Mucosa of gallbladder (tissue), 1 donor: Measurements from ENCODE around the gene FANCC. TPM values are rescaled to one million over a fixed set of nuclear protein-coding genes. Genes with fewer than 3 reads are reported as not detected.

Experiments used
- DNase-seq: peaks from one replicate; pipeline ENCODE4 v3.0.0-alpha.2; 2020; ENCODE audit warnings: low spot score
- total RNA-seq: library from RNA; stranded (reverse); gene quantifications from one replicate; pipeline ENCODE4 v1.2.1, GENCODE V29; 2021
- donor health status: DM: no; HTN: no; CAD: no.

FANCC gene
- total RNA-seq, 1 donor from 2014 or later = 18.9 TPM

DNA sequence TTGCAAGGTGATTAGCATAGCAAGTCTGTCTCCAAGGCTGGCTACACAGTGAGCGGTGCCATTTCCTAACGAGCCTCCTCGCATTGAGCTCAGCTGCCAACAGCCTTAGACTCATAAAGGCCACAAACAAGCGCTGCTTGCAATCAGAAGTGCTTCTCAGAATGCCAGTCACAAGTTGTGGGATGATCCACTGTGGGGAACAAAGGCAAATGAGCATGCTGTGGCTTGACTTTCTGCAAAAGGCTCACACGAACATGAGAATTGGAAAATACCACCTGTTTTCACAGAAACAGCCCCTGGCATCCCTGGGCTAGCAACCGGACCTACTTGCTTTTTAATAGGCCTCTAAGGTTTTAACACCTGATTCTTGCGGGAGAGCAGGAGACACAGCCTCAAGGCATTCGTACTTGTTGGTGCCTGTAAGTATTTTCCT, 215.5 kb downstream of the FANCC start:
- no peak for DNase-seq

DNA sequence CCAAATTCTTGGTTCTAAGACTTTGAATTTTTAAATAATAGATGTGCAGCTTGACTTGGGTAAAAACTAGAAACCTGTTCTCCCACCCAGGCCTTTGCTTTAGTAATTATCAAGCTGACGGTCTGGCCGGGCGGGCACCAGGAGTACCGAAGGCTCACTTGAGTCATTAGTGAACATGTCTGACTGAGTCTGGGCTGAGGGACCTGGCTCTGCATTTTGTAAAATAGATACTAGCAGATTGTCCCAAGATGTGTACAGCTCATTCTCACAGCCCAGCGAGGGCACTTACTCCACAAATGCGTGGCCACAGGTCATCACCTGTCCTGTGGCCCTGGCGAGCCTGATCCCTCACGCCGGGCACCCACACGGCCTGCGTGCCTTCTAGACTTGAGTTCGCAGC, 216.2 kb downstream of the FANCC start:
- no peak for DNase-seq

DNA sequence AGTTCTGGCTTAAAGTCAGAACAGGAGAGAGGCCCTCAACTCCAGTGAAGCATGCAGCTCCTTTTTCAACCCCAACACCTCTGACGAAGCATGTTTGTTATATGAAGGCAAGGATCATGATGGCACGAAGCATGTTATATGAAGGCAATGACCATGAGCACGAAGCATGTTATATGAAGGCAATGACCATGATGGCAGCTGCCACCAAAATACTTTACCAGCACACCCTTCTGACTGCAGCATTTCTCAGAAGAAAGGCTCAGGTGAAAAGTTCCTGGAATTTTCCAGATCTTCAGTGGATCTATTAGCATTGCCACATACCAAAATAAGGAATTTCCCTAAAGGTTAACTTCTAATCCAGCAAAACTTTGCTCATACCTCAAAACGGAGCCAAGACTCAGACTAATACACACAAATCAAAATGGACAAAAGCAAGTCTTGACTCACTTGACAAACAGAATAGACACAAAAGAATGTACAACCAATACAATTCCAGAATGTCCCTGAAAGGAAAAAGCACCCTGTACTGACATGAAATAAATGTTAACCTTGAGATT, 217.4 kb downstream of the FANCC start:
- no peak for DNase-seq

DNA sequence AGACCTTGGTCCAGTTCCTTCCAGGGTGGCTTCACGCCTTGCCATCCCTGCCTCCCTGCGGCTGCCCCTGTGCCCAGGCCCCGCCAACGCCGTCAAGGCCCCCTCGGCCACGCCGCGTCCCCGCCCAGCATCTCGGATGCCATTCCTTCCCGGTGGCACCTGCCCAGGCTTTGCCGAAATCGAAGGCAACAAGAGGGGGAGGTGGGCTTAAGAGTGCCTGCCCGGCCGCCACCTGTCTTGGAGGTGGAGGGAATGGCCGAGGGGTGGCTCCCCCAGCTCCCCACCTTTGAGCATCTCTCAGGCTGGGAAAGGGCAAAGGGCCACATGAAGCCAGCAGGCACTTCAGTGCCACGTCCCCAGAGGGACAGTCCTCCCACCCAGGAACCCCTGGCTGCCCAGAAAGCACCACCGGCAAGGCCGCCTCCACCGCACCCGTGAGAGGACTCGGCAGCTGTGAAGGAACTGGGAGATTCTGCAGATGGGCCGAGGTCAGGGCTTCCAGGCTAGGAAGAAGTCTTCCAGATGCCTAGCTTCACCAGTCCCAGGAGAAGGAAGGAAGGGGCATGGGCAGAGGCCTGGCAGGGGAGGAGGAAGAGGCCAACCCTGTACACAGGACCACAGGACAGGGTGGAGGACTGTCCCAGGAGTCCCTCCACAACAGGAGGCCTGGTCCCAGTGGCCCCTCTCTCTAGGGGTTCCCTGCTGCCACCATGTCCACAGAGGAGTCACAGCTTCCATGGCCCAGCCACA, 218.0 kb downstream of the FANCC start:
- DNase-seq = no peak

DNA sequence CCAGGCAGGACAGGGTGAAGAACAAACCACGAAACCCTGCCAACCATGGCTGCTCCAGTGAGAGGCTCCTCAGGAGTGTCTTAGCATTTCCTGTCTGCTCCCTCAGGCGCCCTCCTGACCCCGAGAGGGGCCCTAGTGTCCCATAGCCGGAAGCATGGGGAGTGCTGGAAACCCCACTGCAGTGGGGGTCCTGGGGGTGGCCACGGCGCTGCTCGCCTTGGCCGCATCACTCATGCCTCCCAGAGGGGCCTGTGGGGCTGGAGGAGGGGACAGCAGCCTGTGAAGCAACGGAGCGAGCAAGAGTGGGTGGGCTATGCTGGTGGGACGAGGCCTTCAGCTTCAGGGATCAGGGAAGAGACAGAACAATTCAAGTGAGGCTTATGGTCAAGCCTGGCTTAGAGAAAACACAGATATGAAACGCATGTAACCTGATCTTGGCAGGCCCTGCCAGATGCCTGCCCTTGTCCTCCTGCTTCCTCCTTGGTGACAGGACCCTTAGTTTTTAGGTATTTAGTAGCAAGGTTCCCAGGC, 219.1 kb downstream of the FANCC start:
- DNase-seq = no peak

DNA sequence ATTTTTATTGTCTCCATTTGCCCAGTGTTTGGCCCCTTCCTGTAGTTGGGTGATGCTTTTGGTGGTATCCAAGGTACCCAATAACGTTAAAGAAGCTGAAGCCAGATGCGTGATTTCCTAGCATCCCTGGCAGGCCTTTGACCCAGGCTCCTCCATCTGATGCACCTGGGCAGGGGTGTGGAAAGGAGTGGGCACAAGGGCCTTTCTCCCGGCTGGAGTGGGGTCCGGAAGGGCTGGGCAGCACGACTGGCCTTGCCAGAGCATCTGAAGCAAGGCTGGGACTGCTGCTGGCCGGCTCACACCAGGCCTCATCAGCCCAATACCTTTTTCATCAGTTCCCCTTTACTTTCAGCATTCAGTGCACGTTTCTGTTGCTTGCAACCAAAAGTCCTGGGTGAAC, 220.2 kb downstream of the FANCC start:
- DNase-seq = no peak

DNA sequence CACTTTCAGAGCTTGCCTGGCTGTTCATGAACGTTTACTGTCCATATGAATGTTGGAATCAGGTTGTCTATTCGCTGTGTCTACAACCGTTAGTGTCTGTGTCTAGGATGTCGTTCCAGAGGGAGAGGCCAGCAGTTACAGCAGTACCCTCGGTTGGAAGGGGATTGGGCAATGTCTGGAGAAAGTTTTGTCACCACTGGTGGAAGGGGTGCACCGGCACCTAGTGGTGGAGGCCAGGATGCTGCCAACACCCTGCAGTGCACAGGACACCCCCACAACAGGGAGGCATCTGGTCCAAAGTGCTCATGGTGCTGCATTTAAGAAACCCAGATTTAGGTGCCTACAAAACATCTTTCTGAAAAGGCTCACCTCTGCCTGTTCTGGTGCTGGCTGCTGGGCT, 220.7 kb downstream of the FANCC start:
- no peak for DNase-seq

DNA sequence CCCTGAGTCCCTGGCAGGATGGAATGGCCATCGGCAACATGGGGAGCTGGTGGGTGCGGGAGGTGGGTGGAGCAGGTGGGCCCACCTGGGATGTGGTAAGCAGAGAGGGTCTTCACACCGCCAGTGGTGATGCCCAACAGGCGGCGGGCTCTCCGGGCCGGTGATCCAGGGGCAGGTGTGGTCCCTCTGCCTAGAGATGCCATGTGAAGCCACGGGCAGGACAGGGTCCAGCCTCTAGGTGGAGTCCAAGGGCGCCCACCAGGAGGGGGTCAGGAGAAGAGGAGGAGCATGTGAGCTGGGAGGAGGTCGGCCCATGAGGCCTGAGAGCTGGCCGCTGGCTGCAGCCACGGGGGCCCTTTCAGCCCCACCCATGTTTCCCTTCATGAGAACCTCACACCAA, 221.1 kb downstream of the FANCC start:
- no peak for DNase-seq

DNA sequence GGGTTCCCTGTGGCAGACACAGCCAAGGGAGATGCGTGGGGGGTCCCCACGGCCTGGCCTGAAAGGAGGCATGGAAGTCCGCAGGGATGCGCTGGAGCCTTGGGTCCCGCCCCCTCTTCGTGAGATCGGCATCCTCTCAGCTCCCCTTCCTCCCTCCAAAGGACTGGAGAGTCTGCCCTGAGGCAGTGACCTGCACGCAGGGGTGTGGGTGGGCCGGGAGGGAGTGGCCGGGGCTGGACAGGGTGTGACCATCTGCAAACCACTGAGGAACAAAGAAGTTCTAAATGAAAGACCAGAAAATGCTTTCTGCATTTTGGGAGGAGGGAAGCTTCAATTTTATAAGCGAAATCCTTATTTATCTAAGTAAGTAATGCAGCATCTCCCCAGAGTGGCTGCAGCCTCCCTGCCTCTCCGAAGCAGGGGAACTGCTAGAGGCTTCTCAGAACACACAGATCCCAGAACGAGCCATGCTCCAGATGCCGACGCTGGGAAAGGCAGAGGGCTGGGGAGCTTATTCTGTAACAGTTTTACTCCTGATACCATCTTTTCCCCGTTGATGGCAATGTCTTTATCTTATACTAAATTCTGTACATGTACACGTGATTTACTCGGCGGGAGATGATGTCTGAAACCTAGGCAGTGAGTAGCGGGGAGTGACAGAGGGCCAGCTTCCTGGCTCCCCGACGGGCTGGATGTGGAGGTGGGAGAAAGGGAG, 221.7 kb downstream of the FANCC start:
- DNase-seq = no peak

DNA sequence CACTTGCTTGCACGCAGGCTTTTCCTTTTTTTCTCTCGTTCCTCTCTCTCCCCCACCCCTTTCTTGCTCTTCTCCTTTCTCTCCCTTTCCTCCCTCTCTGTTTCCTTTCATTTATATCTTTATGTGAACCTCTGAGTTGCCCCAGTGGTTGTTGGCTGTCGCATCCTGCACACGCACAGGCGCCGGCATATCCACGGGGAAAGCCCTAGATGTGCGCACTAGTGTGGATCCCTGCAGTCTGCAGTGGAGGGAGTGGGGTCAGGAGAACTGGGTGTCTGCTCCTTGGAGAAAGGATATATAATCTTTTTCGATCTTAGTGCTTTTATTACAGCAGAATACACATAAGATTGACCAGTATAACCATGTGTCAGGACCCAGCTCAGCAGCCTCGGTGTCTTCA, 223.5 kb downstream of the FANCC start:
- DNase-seq = no peak

DNA sequence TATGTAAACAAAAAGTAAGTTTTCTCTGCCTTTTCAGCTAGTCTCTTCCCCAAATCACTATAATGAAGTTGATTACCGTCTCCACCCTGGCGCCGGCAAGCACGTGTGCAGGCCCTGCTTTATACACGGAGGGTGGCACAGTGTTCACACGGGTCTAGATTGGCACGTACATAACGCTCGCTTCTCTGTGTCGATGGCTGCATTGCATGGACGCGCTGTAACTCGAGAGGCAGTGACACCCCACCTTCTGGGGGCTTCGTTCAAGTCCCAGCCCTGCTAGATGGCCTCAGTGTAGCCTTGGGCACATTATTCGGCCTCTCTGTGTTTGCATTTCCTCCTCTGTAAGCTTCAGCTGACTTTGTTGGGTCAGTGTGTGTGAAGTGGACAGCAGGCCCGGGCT, 223.9 kb downstream of the FANCC start:
- no peak for DNase-seq

DNA sequence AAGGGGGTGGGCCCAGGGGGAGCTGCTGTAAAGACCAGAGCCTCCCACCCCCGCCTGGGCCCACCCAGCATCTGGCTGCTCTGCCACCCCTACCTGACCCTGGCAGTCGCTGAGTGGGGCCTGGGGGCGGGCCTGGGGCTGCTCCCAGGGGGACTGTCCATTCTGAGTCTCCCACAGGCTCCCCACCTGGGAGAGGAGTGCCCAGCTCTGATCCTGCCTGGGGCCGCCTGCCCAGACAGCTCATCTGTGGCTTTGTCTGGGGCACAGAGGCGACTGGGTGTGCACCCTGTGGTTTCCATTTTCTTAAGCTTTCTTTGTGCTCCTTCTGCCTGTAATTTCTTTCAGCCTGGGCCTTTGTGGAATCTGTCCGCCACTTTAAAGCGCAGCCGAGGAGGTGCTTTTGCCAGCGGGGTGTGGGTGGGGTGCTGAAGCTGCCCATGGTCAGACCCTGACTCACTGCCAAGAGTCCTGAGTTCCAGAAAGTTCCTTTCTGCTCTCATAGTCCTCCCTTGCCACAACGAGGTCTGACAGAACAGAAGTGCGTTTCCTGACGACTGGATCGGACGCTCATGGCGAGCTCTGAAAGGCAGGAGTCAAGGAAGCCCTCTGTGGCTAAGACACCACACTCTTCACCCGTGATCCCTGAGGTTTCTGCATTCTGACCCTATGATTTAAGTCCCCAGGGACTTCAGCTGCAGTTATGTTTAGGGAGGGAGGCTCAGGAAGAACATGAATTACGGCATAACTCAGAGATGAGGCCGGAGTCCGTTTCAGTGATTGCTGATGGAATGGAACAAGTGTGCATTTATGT, 225.0 kb downstream of the FANCC start:
- DNase-seq = no peak

DNA sequence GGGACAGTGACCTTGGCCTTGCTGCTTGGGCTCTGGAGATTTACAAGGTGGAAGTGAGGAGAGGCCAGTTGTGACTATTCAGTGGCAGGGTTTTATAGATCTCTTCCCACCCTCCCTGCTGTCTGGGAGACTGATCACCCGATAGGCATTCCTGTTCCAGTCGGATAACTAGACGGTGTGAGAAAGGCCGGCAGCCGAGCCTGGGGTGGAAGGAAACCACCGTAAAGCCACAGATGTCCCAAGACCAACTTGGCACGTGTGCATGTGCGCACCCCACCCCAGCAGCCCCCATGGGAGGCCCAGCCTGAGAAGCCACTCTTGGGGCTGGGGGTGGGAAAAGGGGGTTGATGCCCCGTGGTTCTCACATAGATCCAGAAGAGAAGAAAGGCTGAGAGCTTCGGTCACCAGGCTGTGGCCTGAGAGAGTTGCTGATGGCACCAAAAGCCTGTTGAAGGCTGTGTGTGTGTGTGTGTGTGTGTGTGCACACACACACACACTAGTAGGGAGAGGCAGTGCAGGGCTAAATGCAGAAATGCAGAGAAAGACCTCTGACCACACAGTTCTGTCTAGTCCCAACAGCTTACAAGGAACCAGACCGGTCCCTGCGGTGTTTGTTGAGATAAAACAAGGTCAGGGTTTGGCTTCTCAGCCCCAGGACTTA, 225.8 kb downstream of the FANCC start:
- DNase-seq = no peak

DNA sequence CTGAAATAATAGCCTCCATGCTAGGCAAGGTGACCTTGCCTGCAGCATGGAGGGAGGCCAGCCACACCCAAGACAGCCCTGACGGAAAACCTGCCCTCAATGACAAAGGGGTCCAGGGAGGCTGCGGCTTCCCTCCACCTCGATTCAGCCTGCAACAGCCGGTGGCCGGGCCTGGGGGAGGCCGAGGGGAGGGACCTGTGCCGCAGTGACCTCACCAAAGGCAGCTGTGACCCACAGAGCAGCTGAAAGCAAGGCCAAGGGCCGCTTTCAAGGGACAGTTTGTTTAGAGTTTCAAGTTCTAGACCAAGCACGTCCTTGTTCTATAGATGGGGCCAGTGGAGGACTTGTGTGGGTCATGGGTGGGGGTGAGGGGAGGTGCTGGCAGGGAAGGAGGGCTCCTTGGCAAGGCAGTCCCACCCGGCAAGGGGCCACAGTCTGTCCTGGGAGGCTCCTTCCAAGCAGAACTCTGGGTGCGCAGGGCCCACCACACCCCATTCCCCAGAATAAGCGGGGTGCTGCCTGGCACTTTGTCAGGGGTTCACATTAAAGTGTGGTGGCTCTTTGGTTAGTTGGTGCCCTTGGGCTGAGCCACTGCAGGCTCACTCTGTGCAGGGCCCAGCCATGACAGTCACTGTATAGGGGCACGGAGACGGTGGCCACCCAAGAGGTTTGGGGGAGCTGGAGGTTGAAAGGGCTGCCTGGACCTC, 226.5 kb downstream of the FANCC start:
- no peak for DNase-seq

DNA sequence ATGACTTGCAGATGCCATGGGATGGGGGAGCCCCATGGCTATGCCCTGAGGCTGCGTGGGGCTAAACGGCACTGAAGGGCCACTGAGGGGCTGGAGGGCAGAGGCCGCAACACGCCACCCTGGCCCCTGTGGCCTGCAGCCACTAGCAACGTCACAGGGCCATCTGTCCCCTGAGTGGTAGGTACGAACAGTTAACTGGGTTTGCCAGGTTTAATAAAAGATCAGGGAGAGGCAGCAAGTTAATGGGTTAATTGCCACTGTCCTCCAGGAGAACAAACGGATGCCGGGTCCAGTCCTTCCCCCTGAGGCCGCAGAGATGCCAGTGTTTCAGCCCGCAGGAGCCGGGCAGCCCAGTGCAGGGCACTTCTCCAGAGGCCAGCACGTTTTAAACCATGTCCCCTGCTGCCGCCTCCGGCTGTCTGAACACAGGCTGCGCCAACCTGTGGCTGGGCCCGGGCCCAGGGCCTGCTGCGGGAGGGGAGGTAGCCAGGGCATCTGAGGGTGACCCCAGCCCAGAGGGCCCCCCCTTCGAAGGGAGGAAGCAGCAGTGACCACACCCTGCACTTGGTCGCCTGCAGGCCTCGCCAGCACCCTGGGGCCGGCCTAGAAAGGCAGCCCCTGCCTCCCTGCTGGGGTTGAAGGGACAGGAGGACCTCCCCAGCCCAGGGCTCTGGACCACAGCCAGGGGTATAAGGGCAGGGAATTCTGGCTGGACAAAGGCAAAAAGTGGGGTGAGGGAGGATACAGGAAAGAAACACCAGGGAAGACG, 227.3 kb downstream of the FANCC start:
- peak; percentile 50 for DNase-seq

DNA sequence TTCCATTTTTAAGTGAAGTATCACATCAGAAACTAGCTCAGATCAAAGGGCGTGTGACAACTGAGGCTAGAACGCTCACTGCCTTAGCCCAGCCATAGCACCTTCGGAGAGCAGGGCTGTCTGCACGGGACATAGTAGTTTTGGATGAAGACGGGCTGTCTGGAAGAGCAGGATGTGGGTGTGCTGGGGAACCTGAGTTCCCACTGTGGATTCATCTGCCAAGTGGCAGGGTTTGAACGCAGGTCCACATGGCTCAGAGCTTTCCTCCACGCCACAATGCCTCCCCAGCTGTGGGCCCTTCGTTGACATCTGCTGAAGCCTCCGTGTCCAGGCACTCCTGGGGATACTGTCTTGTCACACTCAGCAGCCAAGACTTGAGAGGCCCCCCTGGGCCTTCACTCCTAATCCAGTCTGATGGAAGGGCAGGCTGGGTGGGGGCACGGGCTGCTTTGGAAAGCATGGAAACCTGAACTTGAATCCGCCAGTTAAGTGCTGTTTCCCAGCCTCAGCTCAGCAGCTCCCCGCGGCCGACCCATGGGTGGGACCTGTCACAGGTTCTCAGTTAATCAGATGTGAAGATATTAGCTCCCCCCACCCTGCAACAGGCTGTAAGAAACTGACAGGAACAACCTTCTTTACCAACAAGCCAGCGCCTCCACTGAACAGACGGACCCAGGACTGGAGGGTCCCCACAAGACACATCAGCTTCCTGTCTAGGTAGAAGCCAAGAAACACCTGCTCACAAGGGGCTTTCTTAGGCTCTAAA, 228.1 kb downstream of the FANCC start:
- DNase-seq = no peak

DNA sequence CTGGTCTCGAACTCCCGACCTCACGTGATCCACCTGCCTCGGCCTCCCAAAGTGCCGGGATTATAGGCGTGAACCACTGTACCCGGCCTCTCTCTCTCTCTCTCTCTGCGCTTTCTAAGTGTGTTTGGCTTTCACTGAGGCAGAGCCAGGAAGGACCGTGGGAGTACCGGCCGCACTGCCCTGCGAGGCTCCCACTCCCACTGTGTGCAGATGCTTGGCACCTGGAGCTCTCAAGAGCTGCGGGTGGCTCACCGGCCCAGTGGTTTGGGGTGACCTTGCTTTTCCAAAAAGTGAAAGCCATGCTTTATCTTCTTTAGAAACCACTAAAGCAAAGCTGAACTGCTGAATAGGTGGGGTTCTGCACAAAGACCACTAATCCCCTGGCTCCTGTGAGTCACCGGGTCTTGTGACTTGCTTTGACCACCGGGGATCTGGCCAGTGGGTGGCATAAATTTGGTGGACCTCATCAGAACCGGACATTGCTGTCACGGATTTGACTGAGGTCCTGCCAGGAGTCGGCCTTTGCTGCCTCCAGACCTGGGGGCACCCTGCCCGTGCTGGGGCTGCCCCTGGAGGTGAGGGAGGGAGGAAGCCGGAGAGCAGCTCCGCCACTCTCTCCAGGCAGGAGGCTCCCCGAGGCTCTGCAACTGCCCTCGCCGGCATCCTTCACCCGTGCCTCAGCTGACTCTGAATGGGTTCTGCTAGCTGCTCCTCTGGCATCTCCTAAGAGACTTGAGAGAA, 228.9 kb downstream of the FANCC start:
- no peak for DNase-seq

DNA sequence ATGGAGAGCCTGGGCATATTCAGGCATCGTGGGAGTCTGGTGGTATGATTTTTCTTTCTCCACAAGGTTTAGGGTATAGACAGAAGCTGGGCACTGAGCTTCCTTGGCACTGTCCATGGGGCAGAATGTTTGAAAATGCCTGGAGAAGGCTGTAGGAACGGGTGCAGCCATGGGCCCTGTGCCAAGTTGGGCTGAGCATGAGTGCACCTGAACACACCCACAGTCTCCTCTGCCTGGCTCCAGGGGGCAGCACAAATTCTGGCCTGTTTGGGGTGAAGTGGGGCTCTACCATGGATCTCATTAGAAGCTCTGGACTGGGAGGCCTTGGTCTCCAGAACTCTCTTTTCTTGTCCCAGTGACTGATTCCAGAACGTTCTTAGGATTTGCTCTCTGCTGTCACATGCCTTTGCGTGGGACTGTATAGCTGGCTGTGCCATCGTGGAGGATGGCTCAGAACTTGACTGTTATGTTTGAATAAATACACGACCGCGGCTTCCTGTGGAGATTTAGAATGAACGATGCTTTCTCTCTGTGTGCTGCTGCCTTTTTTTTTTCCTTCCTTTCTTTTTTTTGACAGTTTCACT, 229.8 kb downstream of the FANCC start:
- DNase-seq = no peak
